ENCODE measurements around the gene TMEM108.

The TMEM108 gene

GRCh38 chr3:133117342-133117741, 79.2 kb downstream of the TMEM108 start:
- no peak for DNase-seq (ENCODE audit: low read depth in 2 of 2)

- DNase-seq (ENCODE audit: low read depth in 2 of 2): no peak
These were observed 81.0 kb downstream of the TMEM108 start for GRCh38 chr3:133119176-133119575.

GRCh38 chr3:133121450-133121849, 83.3 kb downstream of the TMEM108 start:
- DNase-seq (ENCODE audit: low read depth in 2 of 2): no peak

GRCh38 chr3:133123636-133124035, 85.4 kb downstream of the TMEM108 start:
- DNase-seq (ENCODE audit: low read depth in 2 of 2): no peak

- DNase-seq (ENCODE audit: low read depth in 2 of 2): no peak
These were observed 86.3 kb downstream of the TMEM108 start for GRCh38 chr3:133124511-133124910.

- DNase-seq (ENCODE audit: low read depth in 2 of 2): no peak
These were observed 87.0 kb downstream of the TMEM108 start for GRCh38 chr3:133125171-133125570.

GRCh38 chr3:133125802-133126201, 87.6 kb downstream of the TMEM108 start:
- no peak for DNase-seq (ENCODE audit: low read depth in 2 of 2)

GRCh38 chr3:133127381-133127780, 89.2 kb downstream of the TMEM108 start:
- DNase-seq (ENCODE audit: low read depth in 2 of 2): no peak

GRCh38 chr3:133130168-133130567, 92.0 kb downstream of the TMEM108 start:
- DNase-seq (ENCODE audit: low read depth in 2 of 2): no peak

- no peak for DNase-seq (ENCODE audit: low read depth in 2 of 2)
These were observed 97.1 kb downstream of the TMEM108 start for GRCh38 chr3:133135306-133135705.

- no peak for DNase-seq (ENCODE audit: low read depth in 2 of 2)
These were observed 98.2 kb downstream of the TMEM108 start for GRCh38 chr3:133136114-133137041.

- no peak for DNase-seq (ENCODE audit: low read depth in 2 of 2)
These were observed 99.1 kb downstream of the TMEM108 start for GRCh38 chr3:133137042-133137996.

GRCh38 chr3:133138017-133138416, 99.8 kb downstream of the TMEM108 start:
- DNase-seq (ENCODE audit: low read depth in 2 of 2): no peak

GRCh38 chr3:133152056-133152455, 113.9 kb downstream of the TMEM108 start:
- DNase-seq (ENCODE audit: low read depth in 2 of 2): no peak

- no peak for DNase-seq (ENCODE audit: low read depth in 2 of 2)
These were observed 114.6 kb downstream of the TMEM108 start for GRCh38 chr3:133152681-133153220.

GRCh38 chr3:133153382-133153781, 115.2 kb downstream of the TMEM108 start:
- no peak for DNase-seq (ENCODE audit: low read depth in 2 of 2)

- DNase-seq (ENCODE audit: low read depth in 2 of 2): no peak
These were observed 119.5 kb downstream of the TMEM108 start for GRCh38 chr3:133157716-133158115.

- DNase-seq (ENCODE audit: low read depth in 2 of 2): no peak
These were observed 120.5 kb downstream of the TMEM108 start for GRCh38 chr3:133158686-133159085.

- DNase-seq (ENCODE audit: low read depth in 2 of 2): no peak
These were observed 121.6 kb downstream of the TMEM108 start for GRCh38 chr3:133159498-133160475.

- DNase-seq (ENCODE audit: low read depth in 2 of 2): no peak
These were observed 123.5 kb downstream of the TMEM108 start for GRCh38 chr3:133161656-133162055.

GRCh38 chr3:133162265-133162664, 124.1 kb downstream of the TMEM108 start:
- no peak for DNase-seq (ENCODE audit: low read depth in 2 of 2)

Measured in stimulated activated CD8-positive, alpha-beta memory T cell treated with anti-CD3 and anti-CD28 coated beads, Interleukin-15, amount 100 ng/mL, for 4 hours (primary cell).